IMR-90 (cell line): ENCODE data around the gene CACNA1F. TPM values are rescaled to one million over a fixed set of nuclear protein-coding genes. Genes with fewer than 3 reads are reported as not detected.

ENCODE experiments used
- ATAC-seq: fragments of 200-7000 bp; cut with Tn5 transposase; 2 replicates; pipeline ENCODE4 v1.9.1; 2020; ENCODE audit warnings: low read depth, mild to moderate bottlenecking, moderate library complexity
- BruUV-seq: library from RNA; stranded (reverse); fragments of 400-500 nt; replicated peaks from 2 replicates; lab custom pipeline; 2021; lab: Mats Ljungman, UMichigan
- CTCF ChIA-PET: fragments of 300-600 bp; formaldehyde crosslinking; extraction: SDS; loops from one replicate; lab custom pipeline; 2021; ENCODE audit warnings: antibody characterized with exemption; lab: Yijun Ruan, JAX
- POLR2A ChIA-PET: fragments of 300-600 bp; sonication (Branson Sonifier 250); formaldehyde crosslinking; loops from one replicate; lab custom pipeline; 2022; ENCODE audit warnings: antibody characterized with exemption; ENCODE audit not compliant: unreplicated experiment; lab: Charles Lee
- DNase-seq: peaks from one replicate; pipeline ENCODE4 v3.0.0; 2013
- H2AFZ ChIP-seq: replicated peaks from 2 replicates; pipeline ENCODE3; 2013; ENCODE audit warnings: low read length, mild to moderate bottlenecking; ENCODE audit not compliant: poor library complexity
- H2AK5ac ChIP-seq: 2 replicates; pipeline ENCODE4 v1.6.1; 2013; ENCODE audit warnings: low read depth, low read length, inconsistent platforms
- H2AK9ac ChIP-seq: replicated peaks from 2 replicates; pipeline ENCODE3; 2013; ENCODE audit warnings: mild to moderate bottlenecking, low read depth, low read length, moderate library complexity; ENCODE audit not compliant: poor library complexity
- H2BK120ac ChIP-seq: 2 replicates; pipeline ENCODE4 v1.6.1; 2013; ENCODE audit warnings: low read depth, low read length, inconsistent platforms
- H2BK15ac ChIP-seq: 3 replicates; pipeline ENCODE4 v1.6.1; 2013; ENCODE audit warnings: low read depth, low read length, inconsistent platforms
- H2BK20ac ChIP-seq: 2 replicates; pipeline ENCODE4 v1.6.1; 2013; ENCODE audit warnings: low read depth, mild to moderate bottlenecking, inconsistent platforms, low read length, moderate library complexity
- H2BK5ac ChIP-seq: 2 replicates; pipeline ENCODE4 v1.6.1; 2013; ENCODE audit warnings: mild to moderate bottlenecking, low read depth, low read length, inconsistent platforms; ENCODE audit not compliant: poor library complexity, severe bottlenecking
- H3K14ac ChIP-seq: replicated peaks from 2 replicates; pipeline ENCODE4 v1.6.1; 2013; ENCODE audit warnings: low read depth, low read length, inconsistent platforms
- H3K18ac ChIP-seq: 2 replicates; pipeline ENCODE4 v1.6.1; 2013; ENCODE audit warnings: low read depth, low read length, control low read depth
- H3K23ac ChIP-seq: 2 replicates; pipeline ENCODE4 v1.6.1; 2013; ENCODE audit warnings: low read depth, low read length, inconsistent platforms
- H3K27ac ChIP-seq: 2 replicates; pipeline ENCODE4 v1.5.1; 2013; ENCODE audit warnings: mild to moderate bottlenecking, control low read depth, low read length; ENCODE audit not compliant: insufficient read depth
- H3K27me3 ChIP-seq: 2 replicates; pipeline ENCODE4 v1.6.1; 2013; ENCODE audit warnings: low read length; ENCODE audit not compliant: control insufficient read depth, insufficient read depth
- H3K36me3 ChIP-seq: 2 replicates; pipeline ENCODE4 v1.6.1; 2013; ENCODE audit warnings: low read length, mixed read lengths; ENCODE audit not compliant: control insufficient read depth, insufficient read depth
- H3K4ac ChIP-seq: 2 replicates; pipeline ENCODE4 v1.6.1; 2013; ENCODE audit warnings: low read depth, low read length, inconsistent platforms
- H3K4me1 ChIP-seq: 2 replicates; pipeline ENCODE4 v1.6.1; 2013; ENCODE audit warnings: low read length, mixed read lengths; ENCODE audit not compliant: control insufficient read depth, insufficient read depth
- H3K4me2 ChIP-seq: 2 replicates; pipeline ENCODE4 v1.6.1; 2013; ENCODE audit warnings: low read depth, mild to moderate bottlenecking, control low read depth, low read length, moderate library complexity
- H3K4me3 ChIP-seq: 2 replicates; pipeline ENCODE4 v1.5.1; 2013; ENCODE audit warnings: low read depth, mild to moderate bottlenecking, control low read depth, low read length, moderate library complexity; ENCODE audit not compliant: insufficient read depth
- H3K56ac ChIP-seq: 2 replicates; pipeline ENCODE4 v1.6.1; 2013; ENCODE audit warnings: low read length, inconsistent platforms; ENCODE audit not compliant: insufficient read depth; ENCODE audit errors: extremely low read depth
- H3K79me1 ChIP-seq, 2 experiments: 2 replicates each; pipeline ENCODE4 v1.6.1; 2013; ENCODE audit warnings: low read length in 2 of 2, inconsistent platforms in 1 of 2, low read depth in 1 of 2
- H3K9ac ChIP-seq: 2 replicates; pipeline ENCODE4 v1.6.1; 2013; ENCODE audit warnings: low read depth, low read length, control low read depth
- H3K9me1 ChIP-seq: 2 replicates; pipeline ENCODE4 v1.6.1; 2013; ENCODE audit warnings: low read length, inconsistent platforms; ENCODE audit not compliant: insufficient read depth
- H3K9me3 ChIP-seq: 2 replicates; pipeline ENCODE4 v1.6.1; 2013; ENCODE audit warnings: low read length; ENCODE audit not compliant: control insufficient read depth, insufficient read depth
- H4K20me1 ChIP-seq: 2 replicates; pipeline ENCODE4 v1.6.1; 2013; ENCODE audit warnings: low read length, inconsistent platforms; ENCODE audit not compliant: insufficient read depth
- H4K5ac ChIP-seq: 2 replicates; pipeline ENCODE4 v1.6.1; 2013; ENCODE audit warnings: mild to moderate bottlenecking, low read depth, low read length, control low read depth
- H4K8ac ChIP-seq, 2 experiments: 2 replicates each; pipeline ENCODE4 v1.6.1; 2013; ENCODE audit warnings: low read depth in 2 of 2, low read length in 2 of 2, control low read depth in 1 of 2, inconsistent platforms in 1 of 2
- H4K91ac ChIP-seq: 2 replicates; pipeline ENCODE4 v1.6.1; 2013; ENCODE audit warnings: low read depth, low read length, inconsistent platforms; ENCODE audit not compliant: insufficient read depth
- BHLHE40 ChIP-seq: fragments of 150-350 bp; IDR thresholded peaks from 2 replicates; pipeline ENCODE4 v1.6.1; 2016; ENCODE audit warnings: mild to moderate bottlenecking, low read depth, low read length
- CHD1 ChIP-seq: IDR thresholded peaks from 2 replicates; pipeline ENCODE4 v1.6.1; 2012; ENCODE audit warnings: low read depth, low read length, improper control_type of control experiment
- CTCF ChIP-seq: conservative IDR thresholded peaks from 2 replicates; pipeline ENCODE4 v1.5.1; 2012; ENCODE audit warnings: mild to moderate bottlenecking, low read depth, low read length, improper control_type of control experiment
- FOS ChIP-seq: fragments of 150-350 bp; IDR thresholded peaks from 2 replicates; pipeline ENCODE4 v1.6.1; 2016; ENCODE audit warnings: low read depth, low read length
- MAZ ChIP-seq: IDR thresholded peaks from 2 replicates; pipeline ENCODE4 v1.6.1; 2012; ENCODE audit warnings: low read depth, mild to moderate bottlenecking, low read length, improper control_type of control experiment, moderate library complexity, borderline replicate concordance
- MXI1 ChIP-seq: IDR thresholded peaks from 2 replicates; pipeline ENCODE4 v1.6.1; 2012; ENCODE audit warnings: low read depth, mild to moderate bottlenecking, low read length, moderate library complexity, borderline replicate concordance
- NFE2L2 ChIP-seq: fragments of 150-350 bp; IDR thresholded peaks from 2 replicates; pipeline ENCODE4 v1.6.1; 2016; ENCODE audit warnings: low read depth, mild to moderate bottlenecking, low read length
- POLR2A ChIP-seq: IDR thresholded peaks from 2 replicates; pipeline ENCODE4 v1.6.1; 2012; ENCODE audit warnings: mild to moderate bottlenecking, low read depth, low read length
- RAD21 ChIP-seq: IDR thresholded peaks from 2 replicates; pipeline ENCODE4 v1.6.1; 2012; ENCODE audit warnings: low read length, improper control_type of control experiment
- RCOR1 ChIP-seq: IDR thresholded peaks from 2 replicates; pipeline ENCODE4 v1.6.1; 2012; ENCODE audit warnings: mild to moderate bottlenecking, low read length, improper control_type of control experiment; ENCODE audit not compliant: insufficient replicate concordance
- SMC3 ChIP-seq: fragments of 150-350 bp; IDR thresholded peaks from 2 replicates; pipeline ENCODE4 v1.6.1; 2016; ENCODE audit warnings: low read depth, mild to moderate bottlenecking, antibody characterized with exemption, low read length, moderate library complexity
- USF2 ChIP-seq: fragments of 150-350 bp; IDR thresholded peaks from 2 replicates; pipeline ENCODE4 v1.6.1; 2017; ENCODE audit warnings: mild to moderate bottlenecking, antibody characterized with exemption, low read length, low read depth
- WGBS, 2 experiments: methylation state at CpG; one replicate each; pipeline versions ENCODE4 v1.1.5 to v1.1.7; 2013; ENCODE audit warnings: missing lambda C conversion rate in 2 of 2; ENCODE audit not compliant: insufficient read length in 1 of 2; ENCODE audit errors: extremely low coverage in 2 of 2; 5-methylcytosine and 5-hydroxymethylcytosine counted together
- dilution Hi-C: fragments of 300-500 bp; cut with HindIII; formaldehyde crosslinking; loops from one replicate; pipeline ENCODE4 v1.14.3; 2018; ENCODE audit warnings: low sequenced_read_pairs; ENCODE audit not compliant: unreplicated experiment
- in situ Hi-C: fragments of 300-500 bp; cut with MboI; formaldehyde crosslinking; loops from 3 replicates; pipeline ENCODE4 v1.14.3; 2019; ENCODE audit warnings: low sequenced_read_pairs, inconsistent platforms, mixed read lengths
- intact Hi-C: fragments of 100-400 bp; cut with micrococcal nuclease; formaldehyde crosslinking; loops from 2 replicates; pipeline ENCODE4 v1.10.0; 2022
- polyA plus RNA-seq, 3 experiments: library from polyadenylated mRNA; depleted of rRNA; stranded (reverse); fragments of >200 nt; gene quantifications; 2 replicates each; pipeline ENCODE4 v1.2.3, GENCODE V29; 2012; ENCODE audit warnings: low replicate concordance in 1 of 3
- total RNA-seq: library from RNA; depleted of rRNA; stranded (reverse); fragments of >200 nt; gene quantifications from 2 replicates; pipeline ENCODE4 v1.2.3, GENCODE V29; 2012

Gene CACNA1F
- total and polyA plus RNA-seq, 2 of the 4 experiments (the other 2 are of a cell fraction), result not detected

GRCh38 chrX:49193542-49193964 is 39.6 kb downstream of the CACNA1F start:
- no peak overlapping the region for H3K18ac ChIP-seq
- H2BK15ac ChIP-seq, result no peak overlapping the region
- TF ChIP-seq FOS, result no peak
- TF ChIP-seq SMC3, result no peak
- no peak for TF ChIP-seq MAZ
- no peak for TF ChIP-seq RCOR1
- TF ChIP-seq NFE2L2, result no peak
- no peak for TF ChIP-seq CHD1
- TF ChIP-seq BHLHE40, result no peak
- no peak for TF ChIP-seq USF2
- TF ChIP-seq CTCF, result no peak
- no peak for TF ChIP-seq RAD21
- TF ChIP-seq MXI1, result no peak
- TF ChIP-seq POLR2A, result no peak
- no peak overlapping the region for H2AK9ac ChIP-seq
- in situ Hi-C loops (no loop called here), intact Hi-C loops (loop anchor here (2.0 to 5.0 kb wide), 2 partner anchors 75 to 559 kb away; partner anchors contain the start of gene PPP1R3F), dilution Hi-C loops (no loop called here)
- H3K4me3 ChIP-seq, result no peak overlapping the region
- H3K4me2 ChIP-seq, result no peak overlapping the region
- H3K79me1 ChIP-seq, result no peaks in the 10 kb centered on the region; a peak in 1 of 4 replicates
- no peaks in the 10 kb centered on the region for H4K20me1 ChIP-seq
- ChIA-PET CTCF (no interaction called here), POLR2A (no interaction called here)
- no peak overlapping the region for H2BK120ac ChIP-seq
- H3K27me3 ChIP-seq, result peaks cover 2% of the 10 kb centered on the region; the same call in 1 of the 2 replicates
- H3K9me1 ChIP-seq, result no peaks in the 10 kb centered on the region
- no peak overlapping the region for H2AK5ac ChIP-seq
- H3K9me3 ChIP-seq, result no peaks in the 10 kb centered on the region
- H2AFZ ChIP-seq, result no peak overlapping the region
- no peak overlapping the region for H4K91ac ChIP-seq
- H2BK20ac ChIP-seq, result no peak overlapping the region
- no peak overlapping the region for H3K9ac ChIP-seq
- H3K27ac ChIP-seq, result no peak overlapping the region
- H3K4me1 ChIP-seq, result no peaks in the 10 kb centered on the region
- no peak for DNase-seq
- H2BK5ac ChIP-seq, result no peak overlapping the region
- no peaks in the 10 kb centered on the region for H3K36me3 ChIP-seq
- no peak overlapping the region for H4K5ac ChIP-seq
- no peak overlapping the region for H4K8ac ChIP-seq
- H3K14ac ChIP-seq, result no peak overlapping the region
- H3K56ac ChIP-seq, result no peak overlapping the region
- no TSS peak for BruUV-seq
- no peak for ATAC-seq
- WGBS, 2 experiments, result 83% methylated on average over 1 of the region's 2 CpGs; no CpG with 5 or more reads in 1 of the 2 experiments
- H3K4ac ChIP-seq, result no peak overlapping the region
- no peak overlapping the region for H3K23ac ChIP-seq
